BLaER1 (cell line): ENCODE measurements around the gene CASTOR1.
"Not testable (repeated sequence)": the region's sequence is repeated elsewhere in the genome, so short reads cannot be mapped to it uniquely, and the experiment has no call there.

Source experiments
- H3K27ac ChIP-seq: shearing (Covaris generic); formaldehyde crosslinking; 2 replicates; pipeline ENCODE4 v1.8.1; 2022
- H3K27me3 ChIP-seq: shearing (Covaris generic); formaldehyde crosslinking; 2 replicates; pipeline ENCODE4 v1.8.1; 2022
- H3K36me3 ChIP-seq: shearing (Covaris generic); formaldehyde crosslinking; 2 replicates; pipeline ENCODE4 v1.8.1; 2022
- H3K4me1 ChIP-seq: shearing (Covaris generic); formaldehyde crosslinking; 2 replicates; pipeline ENCODE4 v1.8.1; 2022
- H3K4me2 ChIP-seq: shearing (Covaris generic); formaldehyde crosslinking; 2 replicates; pipeline ENCODE4 v1.8.1; 2022
- H3K4me3 ChIP-seq: shearing (Covaris generic); formaldehyde crosslinking; 2 replicates; pipeline ENCODE4 v1.8.1; 2022
- H3K9ac ChIP-seq: shearing (Covaris generic); formaldehyde crosslinking; 2 replicates; pipeline ENCODE4 v1.8.1; 2022
- H3K9me3 ChIP-seq: shearing (Covaris generic); formaldehyde crosslinking; 2 replicates; pipeline ENCODE4 v1.8.1; 2022
- H4K20me1 ChIP-seq: shearing (Covaris generic); formaldehyde crosslinking; 2 replicates; pipeline ENCODE4 v1.8.1; 2022
- Cebpa-rat ChIP-seq: shearing (Covaris generic); IDR thresholded peaks from 2 replicates; pipeline ENCODE4 v1.8.1; 2022

CASTOR1 gene

GRCh38 chr22:30289141-30289979 is at the start of gene CASTOR1:
Gene CASTOR1, minus strand, starts transcription at chr22:30289505. Its CDS starts 8 bp downstream, at chr22:30289497.
- Histone ChIP-seq H3K9ac (peak within 1 kb of the TSS; percentile 77), H3K4me3 (peak within 1 kb of the TSS; percentile 76), H3K27me3 (no peaks in the 10 kb centered on the region), H3K27ac (peak within 1 kb of the TSS; percentile 92), H3K4me1 (peaks cover 61% of the 10 kb centered on the region), H3K36me3 (peaks cover 25% of the 10 kb centered on the region), H3K9me3 (no peaks in the 10 kb centered on the region), H4K20me1 (no peaks in the 10 kb centered on the region), H3K4me2 (peak within 1 kb of the TSS; percentile 98)
- TF ChIP-seq Cebpa-rat: no peak

GRCh38 chr22:30338802-30339201 is 49.5 kb upstream of the CASTOR1 start:
- Histone ChIP-seq H4K20me1 (peaks cover 23% of the 10 kb centered on the region), H3K27ac (no peak overlapping the region), H3K4me1 (no peaks in the 10 kb centered on the region), H3K4me2 (no peak overlapping the region), H3K36me3 (peaks cover 100% of the 10 kb centered on the region), H3K27me3 (no peaks in the 10 kb centered on the region), H3K9me3 (no peaks in the 10 kb centered on the region), H3K4me3 (no peak overlapping the region), H3K9ac (no peak overlapping the region)
- TF ChIP-seq Cebpa-rat: no peak

- H3K27ac ChIP-seq, H3K9me3 ChIP-seq, H3K9ac ChIP-seq, H3K27me3 ChIP-seq, H3K4me1 ChIP-seq, H3K4me3 ChIP-seq, H3K4me2 ChIP-seq: not testable (repeated sequence)
- H3K36me3 ChIP-seq: peaks cover 100% of the 10 kb centered on the region
- H4K20me1 ChIP-seq: peaks cover 20% of the 10 kb centered on the region
Measured at GRCh38 chr22:30338341-30338740, 49.0 kb upstream of the CASTOR1 start.

- no peaks in the 10 kb centered on the region for H3K27me3 ChIP-seq
- H3K36me3 ChIP-seq: peaks cover 100% of the 10 kb centered on the region
- H3K4me3 ChIP-seq: no peak overlapping the region
- no peak for TF ChIP-seq Cebpa-rat
- no peaks in the 10 kb centered on the region for H3K4me1 ChIP-seq
- no peak overlapping the region for H3K27ac ChIP-seq
- no peak overlapping the region for H3K4me2 ChIP-seq
- H3K9ac ChIP-seq: no peak overlapping the region
- H3K9me3 ChIP-seq: no peaks in the 10 kb centered on the region
- peaks cover 13% of the 10 kb centered on the region; the same call in 1 of the 2 replicates for H4K20me1 ChIP-seq
Measured at GRCh38 chr22:30337461-30337778, 48.1 kb upstream of the CASTOR1 start.

GRCh38 chr22:30336752-30337460 is 47.6 kb upstream of the CASTOR1 start:
- H3K27me3 ChIP-seq: no peaks in the 10 kb centered on the region
- no peaks in the 10 kb centered on the region for H3K4me1 ChIP-seq
- no peak overlapping the region for H3K9ac ChIP-seq
- TF ChIP-seq Cebpa-rat: no peak
- peaks cover 99% of the 10 kb centered on the region for H3K36me3 ChIP-seq
- H3K9me3 ChIP-seq: no peaks in the 10 kb centered on the region
- H3K4me3 ChIP-seq: no peak overlapping the region
- no peak overlapping the region for H3K4me2 ChIP-seq
- H3K27ac ChIP-seq: no peak overlapping the region
- peaks cover 13% of the 10 kb centered on the region; the same call in 1 of the 2 replicates for H4K20me1 ChIP-seq

GRCh38 chr22:30335236-30335635 is 45.9 kb upstream of the CASTOR1 start:
- Histone ChIP-seq H3K36me3 (peaks cover 98% of the 10 kb centered on the region), H3K4me3 (no peak overlapping the region), H3K9ac (no peak overlapping the region), H3K27me3 (no peaks in the 10 kb centered on the region), H3K4me2 (no peak overlapping the region), H3K9me3 (no peaks in the 10 kb centered on the region), H4K20me1 (peaks cover 13% of the 10 kb centered on the region; the same call in 1 of the 2 replicates), H3K27ac (no peak overlapping the region), H3K4me1 (no peaks in the 10 kb centered on the region)
- TF ChIP-seq Cebpa-rat: no peak

- peaks cover 92% of the 10 kb centered on the region for H3K36me3 ChIP-seq
- H3K27ac ChIP-seq: no peak overlapping the region
- H3K27me3 ChIP-seq: no peaks in the 10 kb centered on the region
Measured at GRCh38 chr22:30334646-30335045, 45.3 kb upstream of the CASTOR1 start.

GRCh38 chr22:30333707-30334087 is 44.4 kb upstream of the CASTOR1 start:
- Histone ChIP-seq H3K36me3 (peaks cover 82% of the 10 kb centered on the region), H4K20me1 (peaks cover 8% of the 10 kb centered on the region; the same call in 1 of the 2 replicates), H3K9me3 (no peaks in the 10 kb centered on the region), H3K4me1 (no peaks in the 10 kb centered on the region), H3K27me3 (no peaks in the 10 kb centered on the region), H3K27ac (no peak overlapping the region), H3K9ac (no peak overlapping the region), H3K4me2 (no peak overlapping the region), H3K4me3 (no peak overlapping the region)
- TF ChIP-seq Cebpa-rat: no peak

More at GRCh38 chr22:30334646-30335045, 45.3 kb upstream of the CASTOR1 start:
- no peak overlapping the region for H3K4me3 ChIP-seq
- peaks cover 13% of the 10 kb centered on the region; the same call in 1 of the 2 replicates for H4K20me1 ChIP-seq
- no peak overlapping the region for H3K4me2 ChIP-seq
- no peak for TF ChIP-seq Cebpa-rat
- H3K4me1 ChIP-seq: no peaks in the 10 kb centered on the region
- H3K9ac ChIP-seq: no peak overlapping the region
- no peaks in the 10 kb centered on the region for H3K9me3 ChIP-seq

GRCh38 chr22:30332994-30333706 is 43.8 kb upstream of the CASTOR1 start:
- no peaks in the 10 kb centered on the region for H3K4me1 ChIP-seq
- H3K4me2 ChIP-seq: no peak overlapping the region
- no peak overlapping the region for H3K9ac ChIP-seq
- no peak for TF ChIP-seq Cebpa-rat
- peaks cover 6% of the 10 kb centered on the region; the same call in 1 of the 2 replicates for H4K20me1 ChIP-seq
- no peaks in the 10 kb centered on the region for H3K27me3 ChIP-seq
- H3K27ac ChIP-seq: no peak overlapping the region
- H3K36me3 ChIP-seq: peaks cover 77% of the 10 kb centered on the region
- no peak overlapping the region for H3K4me3 ChIP-seq
- no peaks in the 10 kb centered on the region for H3K9me3 ChIP-seq

- peaks cover 71% of the 10 kb centered on the region for H3K36me3 ChIP-seq
- no peaks in the 10 kb centered on the region for H3K27me3 ChIP-seq
- H3K4me1 ChIP-seq: peaks cover 3% of the 10 kb centered on the region
- no peaks in the 10 kb centered on the region for H3K9me3 ChIP-seq
- peaks cover 6% of the 10 kb centered on the region; the same call in 1 of the 2 replicates for H4K20me1 ChIP-seq
- no peak overlapping the region for H3K4me3 ChIP-seq
- TF ChIP-seq Cebpa-rat: no peak
- no peak overlapping the region for H3K9ac ChIP-seq
- H3K27ac ChIP-seq: no peak overlapping the region
- no peak overlapping the region for H3K4me2 ChIP-seq
Measured at GRCh38 chr22:30332551-30332950, 43.2 kb upstream of the CASTOR1 start.
